NB4 (cell line): ENCODE results near the gene DOCK9.

Experiments
- DNase-seq: peaks from one replicate; pipeline ENCODE4 v3.0.0; 2010; ENCODE audit warnings: low read depth
- H3K4me3 ChIP-seq: one replicate; pipeline ENCODE4 v1.5.1; 2011; ENCODE audit warnings: mild to moderate bottlenecking, low read depth, low read length, moderate library complexity
- CTCF ChIP-seq: IDR thresholded peaks from one replicate; pipeline ENCODE4 v1.5.1; 2012; ENCODE audit warnings: low read depth, low read length
- MAX ChIP-seq: IDR thresholded peaks from 2 replicates; pipeline ENCODE4 v1.6.1; 2011; ENCODE audit warnings: low read depth, low read length
- MYC ChIP-seq: IDR thresholded peaks from 2 replicates; pipeline ENCODE4 v1.6.1; 2011; ENCODE audit warnings: low read depth, low read length
- POLR2A ChIP-seq: IDR thresholded peaks from 2 replicates; pipeline ENCODE4 v1.6.1; 2011; ENCODE audit warnings: mild to moderate bottlenecking; ENCODE audit not compliant: insufficient read length; ENCODE audit errors: extremely low read depth

DOCK9 gene

GRCh38 chr13:98989469-98990235 is 11.8 kb upstream of the DOCK9 start:
- H3K4me3 ChIP-seq, result no peak overlapping the region
- no peak for DNase-seq
- TF ChIP-seq MAX (no peak), MYC (no peak), CTCF (no peak), POLR2A (no peak)

- TF ChIP-seq CTCF, result no peak
- no peak for TF ChIP-seq MYC
- TF ChIP-seq MAX, result no peak
Measured at GRCh38 chr13:98988780-98989179, 10.9 kb upstream of the DOCK9 start.

GRCh38 chr13:98988277-98988676 is 10.4 kb upstream of the DOCK9 start:
- DNase-seq, result no peak
- no peak for TF ChIP-seq POLR2A
- no peak for TF ChIP-seq CTCF
- TF ChIP-seq MYC, result no peak
- no peak for TF ChIP-seq MAX
- H3K4me3 ChIP-seq, result no peak overlapping the region

More at GRCh38 chr13:98988780-98989179, 10.9 kb upstream of the DOCK9 start:
- DNase-seq, result no peak
- no peak overlapping the region for H3K4me3 ChIP-seq

- no peak for DNase-seq
- no peak for TF ChIP-seq CTCF
- TF ChIP-seq MAX, result no peak
- TF ChIP-seq MYC, result no peak
- no peak for TF ChIP-seq POLR2A
- H3K4me3 ChIP-seq, result no peak overlapping the region
Measured at GRCh38 chr13:98987275-98987674, 9.4 kb upstream of the DOCK9 start.

- TF ChIP-seq CTCF, result no peak
- TF ChIP-seq MAX, result no peak
- no peak for TF ChIP-seq MYC
- TF ChIP-seq POLR2A, result no peak
- H3K4me3 ChIP-seq, result no peak overlapping the region
- DNase-seq, result no peak
Measured at GRCh38 chr13:98986226-98986846, 8.5 kb upstream of the DOCK9 start.
